Measurements from ENCODE around the gene ZNF593.

The ZNF593 gene

GRCh38 chr1:26169198-26169554 is 532 bp upstream of the ZNF593 start:
- DNase-seq (ENCODE audit: low read depth in 3 of 3): no peak

DNA sequence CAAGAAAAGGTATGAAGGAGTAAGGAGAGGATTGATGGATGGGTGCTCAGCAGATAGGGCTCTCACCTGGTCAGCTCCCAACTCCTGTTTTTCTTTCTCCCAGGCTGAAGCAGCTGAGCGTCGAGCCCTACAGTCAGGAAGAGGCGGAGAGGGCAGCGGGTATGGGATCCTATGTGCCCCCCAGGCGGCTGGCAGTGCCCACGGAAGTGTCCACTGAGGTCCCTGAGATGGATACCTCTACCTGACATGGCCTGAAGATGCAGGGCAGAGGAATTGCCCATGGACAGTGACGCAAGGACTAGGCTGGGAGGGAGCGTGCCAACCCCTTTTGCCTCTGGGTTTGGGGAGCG is 739 bp downstream of the ZNF593 start:
- DNase-seq (ENCODE audit: low read depth in 3 of 3): no peak

- no peak for DNase-seq (ENCODE audit: low read depth in 3 of 3)
Measured at GRCh38 chr1:26171084-26172072, 1.7 kb downstream of the ZNF593 start, which contains the start of gene ZNF593OS. Gene ZNF593OS (minus strand): TSS chr1:26171832. CDS start chr1:26171661, 171 bp downstream.

- no peak for DNase-seq (ENCODE audit: low read depth in 3 of 3)
Measured at GRCh38 chr1:26175346-26175745, 5.6 kb downstream of the ZNF593 start.

- DNase-seq (ENCODE audit: low read depth in 3 of 3): peak in 1 of 3 experiments; percentile 37
Measured at GRCh38 chr1:26177182-26177684, 7.5 kb downstream of the ZNF593 start, which contains the start of gene CNKSR1. Gene CNKSR1 (plus strand): TSS chr1:26177491. CDS start chr1:26177548, 57 bp downstream.

- DNase-seq (ENCODE audit: low read depth in 3 of 3): no peak
Measured at GRCh38 chr1:26180010-26180506, 10.3 kb downstream of the ZNF593 start.

- no peak for DNase-seq (ENCODE audit: low read depth in 3 of 3)
Measured at GRCh38 chr1:26181586-26182382, 12.1 kb downstream of the ZNF593 start.

GRCh38 chr1:26182383-26182696 is 12.6 kb downstream of the ZNF593 start:
- DNase-seq (ENCODE audit: low read depth in 3 of 3): no peak

GRCh38 chr1:26184086-26184485 is 14.4 kb downstream of the ZNF593 start:
- DNase-seq (ENCODE audit: low read depth in 3 of 3): no peak

DNA sequence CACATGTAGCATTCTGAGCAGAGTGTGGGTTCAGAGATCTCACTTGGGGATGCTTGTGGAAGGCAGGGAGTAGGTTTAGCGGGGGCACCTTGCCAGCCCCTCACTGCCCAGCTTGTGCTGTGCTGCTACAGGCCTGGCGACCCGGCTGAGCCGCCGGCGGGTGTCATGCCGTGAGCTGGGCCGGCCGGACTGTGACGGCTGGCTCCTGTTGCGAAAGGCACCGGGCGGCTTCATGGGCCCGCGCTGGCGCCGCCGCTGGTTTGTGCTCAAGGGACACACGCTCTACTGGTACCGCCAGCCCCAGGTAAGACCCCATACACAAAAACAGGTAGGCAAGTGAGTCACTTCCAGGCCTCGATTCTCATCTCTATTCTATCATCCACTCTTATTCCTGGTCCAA is 15.2 kb downstream of the ZNF593 start:
- DNase-seq (ENCODE audit: low read depth in 3 of 3): no peak

DNA sequence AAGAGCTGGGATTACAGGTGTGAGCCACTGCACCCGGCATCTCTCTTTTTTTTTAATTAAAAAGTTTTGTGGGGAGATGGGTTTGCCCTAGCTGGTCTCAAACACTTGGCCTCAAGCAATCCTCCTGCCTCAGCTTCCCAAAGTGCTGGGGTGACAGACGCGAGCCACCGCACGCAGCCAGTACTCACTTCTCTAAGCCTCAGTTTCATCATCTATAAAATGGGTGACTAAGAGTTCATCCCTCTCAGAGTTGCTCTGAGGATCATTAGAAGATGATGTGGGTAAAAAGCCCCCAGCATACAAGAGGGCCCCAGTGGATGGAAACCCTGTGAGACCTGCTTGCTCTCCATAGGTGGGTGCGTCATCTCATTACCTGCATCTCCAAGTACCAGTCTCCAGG is 18.2 kb downstream of the ZNF593 start:
- DNase-seq (ENCODE audit: low read depth in 3 of 3): no peak

- DNase-seq (ENCODE audit: low read depth in 3 of 3): no peak
Measured at GRCh38 chr1:26188477-26188876, 18.8 kb downstream of the ZNF593 start.

DNA sequence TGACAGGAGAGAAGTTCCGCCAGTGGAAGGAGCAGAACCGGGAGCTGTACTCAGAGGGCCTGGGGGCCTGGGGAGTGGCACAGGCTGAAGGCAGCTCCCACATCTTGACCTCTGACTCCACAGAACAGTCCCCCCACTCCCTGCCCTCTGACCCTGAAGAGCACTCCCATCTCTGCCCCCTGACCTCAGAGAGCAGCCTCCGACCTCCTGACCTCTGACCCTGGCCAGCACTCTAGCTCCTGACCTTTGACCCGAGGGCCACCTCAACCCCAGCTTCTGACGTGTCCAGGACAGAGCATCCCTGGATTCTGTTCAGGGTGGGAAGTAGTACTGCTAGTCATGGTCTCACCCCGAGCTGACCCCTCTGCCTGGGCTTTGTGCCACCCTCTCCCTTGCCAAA is 19.6 kb downstream of the ZNF593 start:
- DNase-seq (ENCODE audit: low read depth in 3 of 3): no peak

GRCh38 chr1:26189751-26190275 is 20.1 kb downstream of the ZNF593 start:
- DNase-seq (ENCODE audit: low read depth in 3 of 3): no peak

GRCh38 chr1:26190373-26190987 is 20.8 kb downstream of the ZNF593 start, which contains the start of gene CATSPER4:
Gene CATSPER4 (plus strand): TSS chr1:26190602. CDS start chr1:26190628, 26 bp downstream.
- no peak for DNase-seq (ENCODE audit: low read depth in 3 of 3)

DNA sequence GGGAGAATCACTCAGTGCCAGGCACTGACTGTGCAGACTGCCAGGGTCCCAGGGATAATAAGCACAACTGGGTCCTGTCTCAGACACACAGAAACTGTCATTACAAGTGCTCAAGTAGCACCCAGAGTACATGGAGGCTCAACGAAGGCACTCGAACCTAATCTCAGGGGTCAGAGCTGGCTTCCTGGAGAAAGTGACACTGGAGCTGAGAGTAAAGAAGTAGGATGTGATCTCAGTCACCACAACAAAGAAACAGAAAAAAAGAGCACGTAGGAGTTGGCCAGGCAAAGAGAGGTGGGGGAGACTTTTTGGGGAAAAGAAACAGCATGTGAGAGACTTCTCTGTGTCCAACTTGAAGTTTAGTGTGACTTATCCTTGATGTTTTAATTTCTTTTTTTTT is 22.0 kb downstream of the ZNF593 start:
- DNase-seq (ENCODE audit: low read depth in 3 of 3): peak in 1 of 3 experiments; percentile 19

GRCh38 chr1:26195805-26196204 is 26.1 kb downstream of the ZNF593 start:
- no peak for DNase-seq (ENCODE audit: low read depth in 3 of 3)

- no peak for DNase-seq (ENCODE audit: low read depth in 3 of 3)
Measured at GRCh38 chr1:26197301-26197700, 27.6 kb downstream of the ZNF593 start.

DNA sequence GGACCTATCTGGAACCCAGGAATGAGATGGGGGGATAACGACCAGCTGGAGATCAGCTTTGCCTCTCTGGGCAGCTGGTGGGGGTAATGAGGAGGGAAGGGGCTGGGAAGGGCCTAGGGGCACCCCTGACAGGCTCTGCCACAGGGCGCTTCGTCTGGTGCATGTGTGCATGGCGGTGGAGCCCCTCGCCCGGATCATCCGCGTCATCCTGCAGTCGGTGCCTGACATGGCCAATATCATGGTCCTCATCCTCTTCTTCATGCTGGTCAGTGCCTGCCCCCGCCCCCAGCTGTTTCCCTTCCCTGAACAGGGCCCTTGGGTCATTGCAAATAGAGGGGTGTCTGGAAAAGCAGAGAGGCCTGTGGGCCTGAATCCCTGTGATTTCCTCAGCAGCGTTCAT is 28.1 kb downstream of the ZNF593 start:
- DNase-seq (ENCODE audit: low read depth in 3 of 3): no peak

- DNase-seq (ENCODE audit: low read depth in 3 of 3): no peak
Measured at GRCh38 chr1:26200413-26200812, 30.7 kb downstream of the ZNF593 start.

GRCh38 chr1:26203642-26204318 is 34.1 kb downstream of the ZNF593 start:
- DNase-seq (ENCODE audit: low read depth in 3 of 3): no peak

Data from stimulated activated CD4-positive, alpha-beta T cell treated with anti-CD3 and anti-CD28 coated beads, TNF-alpha, amount 100 ng/mL, for 24 hours (primary cell).